Astrocyte (in vitro differentiated cells and primary cell): Measurements from ENCODE around the gene NRP1. TPM values are rescaled to one million over a fixed set of nuclear protein-coding genes. Genes with fewer than 3 reads are reported as not detected.
"Not testable (repeated sequence)": the region's sequence is repeated elsewhere in the genome, so short reads cannot be mapped to it uniquely, and the experiment has no call there.

Source experiments
- DNase-seq: peaks from one replicate; pipeline ENCODE4 v3.0.0-alpha.2; 2010; ENCODE audit warnings: low read depth
- FAIRE-seq: peaks from 2 replicates; lab custom pipeline; 2011; peaks lifted over from hg19 to GRCh38; lab: Jason Lieb, UNC
- H2AFZ ChIP-seq: 2 replicates; pipeline ENCODE4 v1.6.0; 2012; ENCODE audit warnings: low read depth, low read length, inconsistent platforms
- H3K27ac ChIP-seq: 2 replicates; pipeline ENCODE4 v1.5.1; 2011; ENCODE audit warnings: low read depth, low read length, inconsistent platforms
- H3K27me3 ChIP-seq: 2 replicates; pipeline ENCODE4 v1.6.0; 2011; ENCODE audit warnings: low read length, inconsistent platforms; ENCODE audit not compliant: insufficient read depth
- H3K36me3 ChIP-seq: 2 replicates; pipeline ENCODE4 v1.5.1; 2011; ENCODE audit warnings: low read length, inconsistent platforms; ENCODE audit not compliant: insufficient read depth
- H3K4me1 ChIP-seq: 2 replicates; pipeline ENCODE4 v1.5.1; 2011; ENCODE audit warnings: low read length, inconsistent platforms; ENCODE audit not compliant: insufficient read depth
- H3K4me2 ChIP-seq: 2 replicates; pipeline ENCODE4 v1.6.0; 2012; ENCODE audit warnings: low read length, inconsistent platforms
- H3K4me3 ChIP-seq: 2 replicates; pipeline ENCODE4 v1.5.1; 2011; ENCODE audit warnings: low read depth, mild to moderate bottlenecking, low read length, inconsistent platforms; ENCODE audit not compliant: insufficient read depth
- H3K79me2 ChIP-seq: 2 replicates; pipeline ENCODE4 v1.6.0; 2012; ENCODE audit warnings: mild to moderate bottlenecking, low read length, inconsistent platforms; ENCODE audit not compliant: insufficient read depth
- H3K9ac ChIP-seq: 2 replicates; pipeline ENCODE4 v1.6.0; 2012; ENCODE audit warnings: mild to moderate bottlenecking, low read length, inconsistent platforms
- H3K9me3 ChIP-seq: 2 replicates; pipeline ENCODE4 v1.5.1; 2012; ENCODE audit warnings: low read depth, mild to moderate bottlenecking, low read length, inconsistent platforms; ENCODE audit not compliant: insufficient read depth
- H4K20me1 ChIP-seq: 2 replicates; pipeline ENCODE4 v1.6.0; 2012; ENCODE audit warnings: low read length, inconsistent platforms; ENCODE audit not compliant: insufficient read depth
- H3K27ac Mint-ChIP-seq: one replicate; pipeline ENCODE4 v1.8.0; 2021; ENCODE audit warnings: mild to moderate bottlenecking, mixed read lengths; ENCODE audit not compliant: unreplicated experiment
- H3K27me3 Mint-ChIP-seq: one replicate; pipeline ENCODE4 v1.8.0; 2021; ENCODE audit warnings: low read depth, mixed read lengths; ENCODE audit not compliant: unreplicated experiment
- H3K36me3 Mint-ChIP-seq: one replicate; pipeline ENCODE4 v1.8.0; 2021; ENCODE audit warnings: low read depth, mixed read lengths; ENCODE audit not compliant: unreplicated experiment
- H3K4me1 Mint-ChIP-seq: one replicate; pipeline ENCODE4 v1.8.0; 2021; ENCODE audit warnings: low read depth, mixed read lengths; ENCODE audit not compliant: unreplicated experiment
- H3K4me3 Mint-ChIP-seq: one replicate; pipeline ENCODE4 v1.8.0; 2021; ENCODE audit warnings: mild to moderate bottlenecking, moderate library complexity, mixed read lengths; ENCODE audit not compliant: unreplicated experiment
- H3K9me3 Mint-ChIP-seq: one replicate; pipeline ENCODE4 v1.8.0; 2021; ENCODE audit warnings: mild to moderate bottlenecking, mixed read lengths; ENCODE audit not compliant: unreplicated experiment
- CTCF ChIP-seq: IDR thresholded peaks from 2 replicates; pipeline ENCODE4 v1.5.1; 2011; ENCODE audit warnings: low read depth, mild to moderate bottlenecking, inconsistent platforms, low read length, moderate library complexity; ENCODE audit not compliant: insufficient read depth
- EZH2 ChIP-seq: IDR thresholded peaks from 2 replicates; pipeline ENCODE4 v1.6.1; 2012; ENCODE audit warnings: mild to moderate bottlenecking, low read length, inconsistent platforms; ENCODE audit not compliant: insufficient read depth
- total RNA-seq: library from RNA; stranded (reverse); gene quantifications from 2 replicates; pipeline ENCODE4 v1.2.1, GENCODE V29; 2021

The NRP1 gene
- total RNA-seq, 1 donor from 2014 or later: 59.4 TPM

GRCh38 chr10:33224251-33224965 lies 110.1 kb downstream of the NRP1 start:
- no peaks in the 10 kb centered on the region for H4K20me1 ChIP-seq
- no peaks in the 10 kb centered on the region for H3K27me3 ChIP-seq
- H2AFZ ChIP-seq: no peak overlapping the region
- peaks cover 6% of the 10 kb centered on the region for H3K9me3 Mint-ChIP-seq
- peaks cover 45% of the 10 kb centered on the region for H3K36me3 ChIP-seq
- H3K4me3 ChIP-seq: no peak overlapping the region
- peak overlapping the region; percentile 24 for H3K27ac ChIP-seq
- H3K36me3 Mint-ChIP-seq: peaks cover 41% of the 10 kb centered on the region
- H3K4me2 ChIP-seq: no peak overlapping the region
- peaks cover 15% of the 10 kb centered on the region for H3K79me2 ChIP-seq
- H3K9me3 ChIP-seq: no peaks in the 10 kb centered on the region
- peaks cover 11% of the 10 kb centered on the region for H3K4me1 Mint-ChIP-seq
- H3K27ac Mint-ChIP-seq: peak overlapping the region; percentile 22
- FAIRE-seq: no peak
- H3K4me1 ChIP-seq: peaks cover 12% of the 10 kb centered on the region
- DNase-seq: peak; percentile 52
- no peaks in the 10 kb centered on the region for H3K27me3 Mint-ChIP-seq
- peak overlapping the region; percentile 1 for H3K4me3 Mint-ChIP-seq
- TF ChIP-seq EZH2 (no peak), CTCF (no peak)
- no peak overlapping the region for H3K9ac ChIP-seq

GRCh38 chr10:33223326-33224000 lies 111.0 kb downstream of the NRP1 start:
- peaks cover 43% of the 10 kb centered on the region for H3K36me3 Mint-ChIP-seq
- Histone ChIP-seq H3K36me3 (peaks cover 52% of the 10 kb centered on the region), H3K27me3 (no peaks in the 10 kb centered on the region), H3K9me3 (no peaks in the 10 kb centered on the region), H3K4me3 (no peak overlapping the region), H2AFZ (no peak overlapping the region), H3K79me2 (peaks cover 15% of the 10 kb centered on the region), H4K20me1 (no peaks in the 10 kb centered on the region), H3K4me1 (peaks cover 8% of the 10 kb centered on the region), H3K27ac (peak overlapping the region; percentile 24), H3K4me2 (no peak overlapping the region), H3K9ac (no peak overlapping the region)
- no peaks in the 10 kb centered on the region for H3K27me3 Mint-ChIP-seq
- H3K9me3 Mint-ChIP-seq: peaks cover 6% of the 10 kb centered on the region
- no peak for FAIRE-seq
- peak; percentile 75 for DNase-seq
- H3K27ac Mint-ChIP-seq: no peak overlapping the region
- no peak overlapping the region for H3K4me3 Mint-ChIP-seq
- peaks cover 7% of the 10 kb centered on the region for H3K4me1 Mint-ChIP-seq
- TF ChIP-seq CTCF (no peak), EZH2 (no peak)

- not testable (repeated sequence) for H3K9ac ChIP-seq, H3K27ac Mint-ChIP-seq, H3K4me2 ChIP-seq, FAIRE-seq, H2AFZ ChIP-seq, H3K4me1 Mint-ChIP-seq, H3K27me3 ChIP-seq, H4K20me1 ChIP-seq, H3K4me3 Mint-ChIP-seq, DNase-seq, H3K4me3 ChIP-seq, H3K9me3 ChIP-seq, H3K27me3 Mint-ChIP-seq, H3K9me3 Mint-ChIP-seq, H3K27ac ChIP-seq
- Histone ChIP-seq H3K36me3 (peaks cover 50% of the 10 kb centered on the region), H3K4me1 (peaks cover 17% of the 10 kb centered on the region), H3K79me2 (peaks cover 11% of the 10 kb centered on the region)
- peaks cover 41% of the 10 kb centered on the region for H3K36me3 Mint-ChIP-seq
These were observed 112.2 kb downstream of the NRP1 start for GRCh38 chr10:33222304-33222703.
